MCF 10A (cell line): ENCODE measurements around the gene MED27. TPM values are rescaled to one million over a fixed set of nuclear protein-coding genes. Genes with fewer than 3 reads are reported as not detected.

ENCODE experiments used
- BruUV-seq: library from RNA; stranded (reverse); fragments of 400-500 nt; replicated peaks from 2 replicates; lab custom pipeline; 2021; lab: Mats Ljungman, UMichigan
- CTCF ChIA-PET: fragments of 300-600 bp; sonication (Branson Sonifier 250); formaldehyde crosslinking; extraction: SDS; loops from one replicate; lab custom pipeline; 2021; ENCODE audit warnings: antibody characterized with exemption, inconsistent platforms; lab: Yijun Ruan, JAX
- POLR2A ChIA-PET: fragments of 300-600, 350-650 bp; sonication (Branson Sonifier 250); formaldehyde crosslinking; extraction: SDS; loops from one replicate; lab custom pipeline; 2020; ENCODE audit warnings: antibody characterized with exemption, inconsistent platforms; lab: Yijun Ruan, JAX
- DNase-seq: peaks from one replicate; pipeline ENCODE4 v3.0.0-alpha.2; 2018; ENCODE audit not compliant: unreplicated experiment
- H3K27ac Mint-ChIP-seq: one replicate; pipeline ENCODE4 v1.8.0; 2022; ENCODE audit warnings: mild to moderate bottlenecking, low read depth, mixed read lengths; ENCODE audit not compliant: unreplicated experiment
- H3K27me3 Mint-ChIP-seq: one replicate; pipeline ENCODE4 v1.8.0; 2022; ENCODE audit warnings: mixed read lengths; ENCODE audit not compliant: insufficient read depth, unreplicated experiment
- H3K36me3 Mint-ChIP-seq: one replicate; pipeline ENCODE4 v1.8.0; 2022; ENCODE audit warnings: mild to moderate bottlenecking, moderate library complexity, mixed read lengths; ENCODE audit not compliant: insufficient read depth, unreplicated experiment
- H3K4me1 Mint-ChIP-seq: one replicate; pipeline ENCODE4 v1.8.0; 2022; ENCODE audit warnings: mixed read lengths; ENCODE audit not compliant: insufficient read depth, unreplicated experiment
- H3K4me3 Mint-ChIP-seq: one replicate; pipeline ENCODE4 v1.8.0; 2022; ENCODE audit warnings: mild to moderate bottlenecking, moderate library complexity, mixed read lengths; ENCODE audit not compliant: unreplicated experiment
- H3K9me3 Mint-ChIP-seq: one replicate; pipeline ENCODE4 v1.8.0; 2022; ENCODE audit warnings: mixed read lengths; ENCODE audit not compliant: unreplicated experiment
- CTCF ChIP-seq: fragments of 200-600 bp; IDR thresholded peaks from one replicate; pipeline ENCODE4 v1.8.0; 2022; ENCODE audit warnings: antibody characterized with exemption, mild to moderate bottlenecking; ENCODE audit not compliant: unreplicated experiment
- intact Hi-C: fragments of 100-400 bp; cut with micrococcal nuclease; formaldehyde crosslinking; loops from 2 replicates; pipeline ENCODE4 v1.14.1; 2022
- total RNA-seq: library from RNA; stranded (reverse); gene quantifications from 2 replicates; pipeline ENCODE4 v1.2.3, GENCODE V29; 2022

MED27 gene
- total RNA-seq, 1 experiment from 2014 or later, result 34.3 TPM

DNA sequence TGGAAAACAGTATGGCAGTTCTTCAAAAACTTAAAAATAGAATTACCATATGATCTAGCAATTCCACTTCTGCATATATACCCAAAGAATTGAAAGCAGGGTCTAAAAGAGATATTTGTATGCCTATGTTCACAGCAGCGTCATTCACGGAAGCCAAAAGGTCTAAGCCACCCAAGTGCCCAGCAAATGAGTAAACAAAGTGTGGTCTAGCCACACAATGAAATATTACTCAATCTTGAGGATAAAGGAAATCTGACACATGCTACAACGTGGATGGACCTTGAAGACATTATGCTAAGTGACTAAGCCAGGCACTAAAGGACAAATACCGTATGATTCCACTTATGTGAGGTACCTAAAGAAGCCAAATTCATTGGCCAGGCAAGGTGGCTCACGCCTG lies 11.1 kb upstream of the MED27 start:
- no peak for TF ChIP-seq CTCF
- intact Hi-C loops, result no loop called here
- ChIA-PET POLR2A (no interaction called here), CTCF (interaction anchor here (0.8 kb wide), 2 partner anchors 16 to 149 kb away, joined by 3 read pairs; no protein-coding TSS in a partner anchor)
- Mint-ChIP-seq H3K36me3 (no peaks in the 10 kb centered on the region), H3K9me3 (no peaks in the 10 kb centered on the region), H3K4me3 (no peak overlapping the region), H3K4me1 (peaks cover 6% of the 10 kb centered on the region), H3K27me3 (peaks cover 45% of the 10 kb centered on the region), H3K27ac (no peak overlapping the region)
- BruUV-seq, result no TSS peak
- peak; percentile 50 for DNase-seq

- ChIA-PET CTCF (no interaction called here), POLR2A (no interaction called here)
- Mint-ChIP-seq H3K4me3 (no peak overlapping the region), H3K4me1 (no peaks in the 10 kb centered on the region), H3K27me3 (peaks cover 40% of the 10 kb centered on the region), H3K27ac (no peak overlapping the region), H3K9me3 (no peaks in the 10 kb centered on the region), H3K36me3 (no peaks in the 10 kb centered on the region)
- no peak for DNase-seq
- intact Hi-C loops, result no loop called here
- no peak for TF ChIP-seq CTCF
- BruUV-seq, result no TSS peak
Observed at GRCh38 chr9:132087438-132088030, 7.9 kb upstream of the MED27 start.

DNA sequence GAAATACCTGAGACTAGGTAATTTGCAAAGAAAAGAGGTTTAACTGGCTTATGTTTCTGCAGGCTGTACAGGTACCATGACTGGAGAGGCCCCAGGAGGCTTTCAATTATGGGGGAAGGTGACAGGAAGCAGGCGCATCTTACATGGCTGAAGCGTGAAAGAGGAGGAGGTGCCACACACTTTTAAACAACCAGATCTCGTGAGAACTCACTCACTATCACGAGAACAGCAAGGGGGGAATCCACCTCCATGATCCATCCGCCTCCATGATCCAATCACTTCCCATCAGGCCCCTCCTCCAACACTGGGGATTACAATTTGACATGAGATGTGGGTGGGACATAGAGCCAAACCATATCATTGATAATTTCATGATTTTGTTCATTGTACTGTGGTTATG lies 2.5 kb upstream of the MED27 start:
- ChIA-PET CTCF (interaction anchor here (0.6 kb wide), 1 partner anchor 32 kb away, joined by 3 read pairs; no protein-coding TSS in a partner anchor), POLR2A (no interaction called here)
- Mint-ChIP-seq H3K27ac (no peak overlapping the region), H3K9me3 (no peaks in the 10 kb centered on the region), H3K4me1 (peaks cover 18% of the 10 kb centered on the region), H3K4me3 (no peak overlapping the region), H3K27me3 (peaks cover 17% of the 10 kb centered on the region), H3K36me3 (peaks cover 4% of the 10 kb centered on the region)
- no peak for TF ChIP-seq CTCF
- no peak for DNase-seq
- intact Hi-C loops, result no loop called here
- BruUV-seq, result no TSS peak

DNA sequence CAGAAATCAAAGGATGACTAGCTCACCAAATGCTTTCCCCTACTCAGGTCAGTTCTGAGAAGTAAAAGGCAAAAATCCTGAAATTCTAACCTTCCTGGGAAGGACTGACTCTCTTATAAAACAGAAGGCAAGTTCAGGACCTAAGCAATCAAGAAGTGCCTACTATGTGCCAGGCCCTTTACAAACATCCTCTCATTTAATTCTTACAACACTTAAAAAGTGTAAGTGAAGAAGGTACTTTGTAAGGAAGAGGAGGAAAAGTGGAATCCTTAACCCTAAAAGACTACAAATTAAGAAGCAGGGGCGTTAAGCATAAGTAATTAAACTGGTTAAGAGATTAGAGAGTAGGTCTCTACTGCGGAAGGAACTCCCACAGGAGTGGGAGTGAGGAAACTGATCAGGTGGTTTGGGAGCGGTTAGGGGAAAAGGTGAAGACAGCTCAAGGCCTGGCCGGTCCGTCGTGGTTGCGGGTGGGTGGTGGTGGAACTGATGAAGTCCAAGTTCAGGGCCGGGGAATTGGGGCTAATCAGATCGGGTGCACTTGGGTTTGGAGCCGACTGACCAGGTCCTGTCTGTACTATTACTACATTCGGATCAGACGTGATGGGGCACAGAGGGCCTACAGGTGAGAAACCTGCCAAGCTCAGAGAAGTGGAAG lies 839 bp downstream of the MED27 start:
- DNase-seq, result peak; percentile 4
- intact Hi-C loops, result loop anchor here (10.0 kb wide), 1 partner anchor 86 kb away; the partner anchor contains the start of gene NTNG2
- BruUV-seq, result no TSS peak

More for the DNA sequence above, 839 bp downstream of the MED27 start:
- no peak for TF ChIP-seq CTCF
- Mint-ChIP-seq H3K4me3 (peak overlapping the region; percentile 97), H3K9me3 (no peaks in the 10 kb centered on the region), H3K4me1 (peaks cover 26% of the 10 kb centered on the region), H3K36me3 (peaks cover 34% of the 10 kb centered on the region), H3K27ac (peak overlapping the region; percentile 90), H3K27me3 (no peaks in the 10 kb centered on the region)
- POLR2A ChIA-PET, result interaction anchor here (0.6 to 2.4 kb wide), 11 partner anchors 10 to 98 kb away, joined by 3 to 7 read pairs (median 3); no protein-coding TSS in a partner anchor
- CTCF ChIA-PET, result interaction anchor here (0.6 to 0.7 kb wide), 2 partner anchors 242 to 870 kb away, joined by 3 to 5 read pairs; no protein-coding TSS in a partner anchor
